HG03108 (cell line): ENCODE measurements around the gene RTN4IP1.

ENCODE experiments used
- ATAC-seq: cut with Tn5 transposase; IDR thresholded peaks from one replicate; pipeline ENCODE4 v1.9.1; 2021; ENCODE audit warnings: moderate library complexity; ENCODE audit not compliant: unreplicated experiment

RTN4IP1 gene

DNA sequence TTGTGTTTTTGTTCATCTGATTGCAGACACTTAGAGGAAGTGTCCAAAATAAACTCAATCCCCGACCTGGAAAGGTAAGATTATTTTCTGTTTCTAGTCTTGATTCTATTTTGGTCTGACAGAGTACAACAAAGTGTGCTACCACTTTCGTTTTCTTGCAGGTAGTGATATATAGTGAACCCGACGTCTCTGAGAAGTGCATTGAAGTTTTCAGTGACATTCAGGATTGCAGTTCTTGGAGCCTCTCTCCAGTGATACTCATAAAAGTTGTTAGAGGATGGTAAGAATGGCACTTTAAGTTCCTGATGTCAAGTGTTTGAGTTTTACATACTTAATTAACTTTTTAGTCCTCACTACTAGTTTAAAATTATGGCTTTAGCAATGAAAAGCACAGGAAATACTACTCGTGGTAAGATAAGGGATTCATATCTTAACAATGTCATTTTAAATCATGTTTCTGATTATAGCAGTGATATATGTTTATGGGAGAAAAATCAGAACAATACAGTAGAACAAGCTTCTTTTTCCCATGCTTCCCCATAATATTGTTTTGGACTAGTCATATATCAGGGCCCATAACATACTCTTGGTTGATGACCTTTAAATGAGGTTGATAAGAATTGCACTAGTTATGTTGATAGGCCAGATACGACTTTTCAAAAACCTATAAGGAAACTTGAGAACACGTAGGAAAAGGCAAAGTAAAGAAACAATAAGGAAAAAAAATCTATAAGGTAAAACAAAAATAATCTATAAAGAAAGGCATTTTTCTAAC, 104.0 kb downstream of the RTN4IP1 start:
- ATAC-seq, result peak; percentile 41

DNA sequence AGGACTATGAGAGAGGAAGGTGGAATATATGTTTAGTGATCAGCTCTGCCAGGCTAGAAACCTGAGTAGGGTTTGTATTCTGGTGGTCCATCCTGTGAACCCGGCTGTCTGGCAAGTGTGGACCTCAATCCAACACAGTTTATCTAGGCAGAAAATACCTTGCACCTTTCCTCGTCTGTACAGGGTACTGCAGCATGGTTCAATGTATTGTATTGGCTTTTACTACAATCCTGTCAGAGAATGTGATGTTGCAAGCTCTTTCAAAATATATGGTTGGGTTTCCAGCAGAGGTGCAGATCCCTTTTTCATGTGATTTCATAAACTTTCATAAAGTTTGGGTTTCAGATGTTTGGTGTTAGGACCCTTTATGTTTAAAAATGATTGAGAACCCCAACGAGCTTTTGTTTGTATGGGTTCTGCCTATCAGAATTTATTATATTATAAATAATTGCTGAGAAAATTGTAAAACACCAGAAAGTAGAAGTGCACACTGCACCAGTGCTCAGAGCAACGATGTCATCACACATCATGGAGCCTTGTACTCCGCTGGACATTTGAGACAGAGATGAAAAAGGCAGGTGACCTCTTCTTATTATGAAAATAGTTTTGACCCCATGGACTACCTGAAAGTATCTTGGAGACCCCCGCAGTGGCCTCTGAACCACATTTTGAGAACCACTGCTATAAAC, 106.6 kb downstream of the RTN4IP1 start:
- ATAC-seq, result no peak
